Breast epithelium (tissue), 3 donors: ENCODE data around the gene TMEM242.

Experiments used
- CTCF ChIP-seq, 3 donors: fragments of 450-650 bp; IDR thresholded peaks; one replicate each; pipeline ENCODE4 v1.5.1; 2016 to 2017; ENCODE audit warnings: antibody characterized with exemption in 3 of 3, mild to moderate bottlenecking in 3 of 3, moderate library complexity in 3 of 3
- POLR2AphosphoS5 ChIP-seq, 3 donors: sonication (generic); formaldehyde crosslinking; IDR thresholded peaks; one replicate each; pipeline ENCODE4 v1.6.1; 2017; ENCODE audit warnings: antibody characterized with exemption in 3 of 3

GRCh38 chr6:157240960-157241311, 82.4 kb downstream of the TMEM242 start:
- TF ChIP-seq CTCF (IDR thresholded peaks at IDR 0.05): no peak
- no peak for TF ChIP-seq POLR2AphosphoS5 (IDR thresholded peaks at IDR 0.05)
